ENCODE data around the gene NCBP2.

NCBP2 gene

GRCh38 chr3:196938576-196938975, 3.8 kb downstream of the NCBP2 start:
- ChIA-PET CTCF (interaction anchor here (1.1 to 1.5 kb wide), 3 partner anchors 9 to 32 kb away, joined by 3 to 6 read pairs (median 3); no protein-coding TSS in a partner anchor), POLR2A (interaction anchor here (0.6 kb wide), 1 partner anchor 18 kb away, joined by 3 read pairs; no protein-coding TSS in a partner anchor)
- Histone ChIP-seq H3K36me3 (ENCODE audit: control insufficient read depth in 4 of 4, insufficient read depth in 4 of 4, low read length in 3 of 4) (peaks cover 15 to 61% (median 48%) of the 10 kb centered on the region in 4 experiments), H3K27me3 (replicated peaks in 2 of 5; ENCODE audit: control insufficient read depth in 4 of 5, insufficient read depth in 5 of 5, low read length in 4 of 5) (no peaks in the 10 kb centered on the region), H3K9me3 (ENCODE audit: control extremely low read depth in 1 of 5, control insufficient read depth in 4 of 5, insufficient read depth in 2 of 5, low read depth in 1 of 5, low read length in 4 of 5) (no peaks in the 10 kb centered on the region), H3K4me3 (ENCODE audit: control insufficient read depth in 1 of 7, extremely low read depth in 1 of 7, insufficient read depth in 4 of 7, low read depth in 2 of 7, low read length in 6 of 7) (no peak overlapping the region), H3K4me1 (ENCODE audit: control extremely low read depth in 1 of 4, control insufficient read depth in 4 of 4, insufficient read depth in 4 of 4, low read length in 3 of 4) (peaks cover 7 to 26% (median 16%) of the 10 kb centered on the region in 4 experiments), H3K27ac (ENCODE audit: insufficient read depth in 1 of 2, low read depth in 1 of 2, low read length in 2 of 2, poor library complexity in 1 of 2, severe bottlenecking in 2 of 2) (no peak overlapping the region)
- DNase-seq = peak in 1 of 3 donors; percentile 8
- 100% methylated on average over 3 of the region's 5 CpGs for WGBS (ENCODE audit: insufficient coverage)

GRCh38 chr3:196938124-196938523, 4.2 kb downstream of the NCBP2 start:
- H3K4me3 ChIP-seq (ENCODE audit: control insufficient read depth in 1 of 7, extremely low read depth in 1 of 7, insufficient read depth in 4 of 7, low read depth in 2 of 7, low read length in 6 of 7) = no peak overlapping the region
- DNase-seq = no peak
- H3K9me3 ChIP-seq (ENCODE audit: control extremely low read depth in 1 of 5, control insufficient read depth in 4 of 5, insufficient read depth in 2 of 5, low read depth in 1 of 5, low read length in 4 of 5) = no peaks in the 10 kb centered on the region
- peaks cover 15 to 64% (median 48%) of the 10 kb centered on the region in 4 experiments for H3K36me3 ChIP-seq (ENCODE audit: control insufficient read depth in 4 of 4, insufficient read depth in 4 of 4, low read length in 3 of 4)
- no peak overlapping the region for H3K27ac ChIP-seq (ENCODE audit: insufficient read depth in 1 of 2, low read depth in 1 of 2, low read length in 2 of 2, poor library complexity in 1 of 2, severe bottlenecking in 2 of 2)
- H3K27me3 ChIP-seq (replicated peaks in 2 of 5; ENCODE audit: control insufficient read depth in 4 of 5, insufficient read depth in 5 of 5, low read length in 4 of 5) = no peaks in the 10 kb centered on the region
- POLR2A ChIA-PET = interaction anchor here (0.6 kb wide), 1 partner anchor 17 kb away, joined by 3 read pairs; no protein-coding TSS in a partner anchor
- peaks cover 4 to 22% (median 11%) of the 10 kb centered on the region in 4 experiments for H3K4me1 ChIP-seq (ENCODE audit: control extremely low read depth in 1 of 4, control insufficient read depth in 4 of 4, insufficient read depth in 4 of 4, low read length in 3 of 4)
- CTCF ChIA-PET = interaction anchor here (1.2 kb wide), 1 partner anchor 10 kb away, joined by 3 read pairs; no protein-coding TSS in a partner anchor
- 100% methylated on average over 1 of the region's 2 CpGs for WGBS (ENCODE audit: insufficient coverage)

GRCh38 chr3:196936288-196936687, 6.0 kb downstream of the NCBP2 start:
- 100% methylated on average over 2 of the region's 3 CpGs for WGBS (ENCODE audit: insufficient coverage)
- H3K4me3 ChIP-seq (ENCODE audit: control insufficient read depth in 1 of 7, extremely low read depth in 1 of 7, insufficient read depth in 4 of 7, low read depth in 2 of 7, low read length in 6 of 7) = no peak overlapping the region
- no peak overlapping the region for H3K27ac ChIP-seq (ENCODE audit: insufficient read depth in 1 of 2, low read depth in 1 of 2, low read length in 2 of 2, poor library complexity in 1 of 2, severe bottlenecking in 2 of 2)
- DNase-seq = no peak
- CTCF ChIA-PET = interaction anchor here (1.5 kb wide), 1 partner anchor 93 kb away, joined by 3 read pairs; the partner anchor contains the start of gene MELTF
- H3K36me3 ChIP-seq (ENCODE audit: control insufficient read depth in 4 of 4, insufficient read depth in 4 of 4, low read length in 3 of 4) = peaks cover 18 to 76% (median 54%) of the 10 kb centered on the region in 4 experiments
- peaks cover 2 to 10% (median 7%) of the 10 kb centered on the region in 4 experiments for H3K4me1 ChIP-seq (ENCODE audit: control extremely low read depth in 1 of 4, control insufficient read depth in 4 of 4, insufficient read depth in 4 of 4, low read length in 3 of 4)
- no peaks in the 10 kb centered on the region for H3K9me3 ChIP-seq (ENCODE audit: control extremely low read depth in 1 of 5, control insufficient read depth in 4 of 5, insufficient read depth in 2 of 5, low read depth in 1 of 5, low read length in 4 of 5)
- H3K27me3 ChIP-seq (replicated peaks in 2 of 5; ENCODE audit: control insufficient read depth in 4 of 5, insufficient read depth in 5 of 5, low read length in 4 of 5) = no peaks in the 10 kb centered on the region
- POLR2A ChIA-PET = no interaction called here

- Histone ChIP-seq H3K27me3 (replicated peaks in 2 of 5; ENCODE audit: control insufficient read depth in 4 of 5, insufficient read depth in 5 of 5, low read length in 4 of 5) (no peaks in the 10 kb centered on the region), H3K27ac (ENCODE audit: insufficient read depth in 1 of 2, low read depth in 1 of 2, low read length in 2 of 2, poor library complexity in 1 of 2, severe bottlenecking in 2 of 2) (no peak overlapping the region), H3K4me3 (ENCODE audit: control insufficient read depth in 1 of 7, extremely low read depth in 1 of 7, insufficient read depth in 4 of 7, low read depth in 2 of 7, low read length in 6 of 7) (no peak overlapping the region), H3K36me3 (ENCODE audit: control insufficient read depth in 4 of 4, insufficient read depth in 4 of 4, low read length in 3 of 4) (peaks cover 21 to 88% (median 62%) of the 10 kb centered on the region in 4 experiments), H3K4me1 (ENCODE audit: control extremely low read depth in 1 of 4, control insufficient read depth in 4 of 4, insufficient read depth in 4 of 4, low read length in 3 of 4) (no peaks in the 10 kb centered on the region), H3K9me3 (ENCODE audit: control extremely low read depth in 1 of 5, control insufficient read depth in 4 of 5, insufficient read depth in 2 of 5, low read depth in 1 of 5, low read length in 4 of 5) (no peaks in the 10 kb centered on the region)
- ChIA-PET CTCF (interaction anchor here (1.5 kb wide), 1 partner anchor 9 kb away, joined by 4 read pairs; no protein-coding TSS in a partner anchor), POLR2A (interaction anchor here (0.5 kb wide), 1 partner anchor 25 kb away, joined by 5 read pairs; no protein-coding TSS in a partner anchor)
- no CpG with 5 or more reads among the region's 3 CpGs for WGBS (ENCODE audit: insufficient coverage)
- DNase-seq = peak in 1 of 3 donors; percentile 14
These were observed 9.7 kb downstream of the NCBP2 start for GRCh38 chr3:196932600-196932999.

- Histone ChIP-seq H3K27me3 (replicated peaks in 2 of 5; ENCODE audit: control insufficient read depth in 4 of 5, insufficient read depth in 5 of 5, low read length in 4 of 5) (no peaks in the 10 kb centered on the region), H3K4me3 (ENCODE audit: control insufficient read depth in 1 of 7, extremely low read depth in 1 of 7, insufficient read depth in 4 of 7, low read depth in 2 of 7, low read length in 6 of 7) (no peak overlapping the region), H3K4me1 (ENCODE audit: control extremely low read depth in 1 of 4, control insufficient read depth in 4 of 4, insufficient read depth in 4 of 4, low read length in 3 of 4) (no peaks in the 10 kb centered on the region), H3K9me3 (ENCODE audit: control extremely low read depth in 1 of 5, control insufficient read depth in 4 of 5, insufficient read depth in 2 of 5, low read depth in 1 of 5, low read length in 4 of 5) (no peaks in the 10 kb centered on the region), H3K27ac (ENCODE audit: insufficient read depth in 1 of 2, low read depth in 1 of 2, low read length in 2 of 2, poor library complexity in 1 of 2, severe bottlenecking in 2 of 2) (no peak overlapping the region), H3K36me3 (ENCODE audit: control insufficient read depth in 4 of 4, insufficient read depth in 4 of 4, low read length in 3 of 4) (peaks cover 18 to 86% (median 56%) of the 10 kb centered on the region in 4 experiments)
- DNase-seq = no peak
- 97% methylated on average over 9 of the region's 12 CpGs for WGBS (ENCODE audit: insufficient coverage)
- ChIA-PET POLR2A (interaction anchor here (0.5 to 0.7 kb wide), 3 partner anchors 24 to 821 kb away, joined by 3 to 7 read pairs (median 5); partner anchors contain the start of gene SENP5), CTCF (interaction anchor here (1.3 to 1.5 kb wide), 2 partner anchors 8 to 9 kb away, joined by 3 to 4 read pairs; no protein-coding TSS in a partner anchor)
These were observed 10.3 kb downstream of the NCBP2 start for GRCh38 chr3:196931828-196932587.

- ChIA-PET CTCF (interaction anchor here (1.2 to 1.3 kb wide), 2 partner anchors 9 to 11 kb away, joined by 3 to 5 read pairs; partner anchors contain the start of gene NCBP2), POLR2A (interaction anchor here (0.7 kb wide), 1 partner anchor 64 kb away, joined by 7 read pairs; the partner anchor contains the start of gene SENP5)
- H3K9me3 ChIP-seq (ENCODE audit: control extremely low read depth in 1 of 5, control insufficient read depth in 4 of 5, insufficient read depth in 2 of 5, low read depth in 1 of 5, low read length in 4 of 5) = no peaks in the 10 kb centered on the region
- H3K27ac ChIP-seq (ENCODE audit: insufficient read depth in 1 of 2, low read depth in 1 of 2, low read length in 2 of 2, poor library complexity in 1 of 2, severe bottlenecking in 2 of 2) = no peak overlapping the region
- H3K4me3 ChIP-seq (ENCODE audit: control insufficient read depth in 1 of 7, extremely low read depth in 1 of 7, insufficient read depth in 4 of 7, low read depth in 2 of 7, low read length in 6 of 7) = no peak overlapping the region
- H3K36me3 ChIP-seq (ENCODE audit: control insufficient read depth in 4 of 4, insufficient read depth in 4 of 4, low read length in 3 of 4) = peaks cover 16 to 81% (median 49%) of the 10 kb centered on the region in 4 experiments
- 100% methylated on average over 1 of the region's 4 CpGs for WGBS (ENCODE audit: insufficient coverage)
- no peak for DNase-seq
- H3K4me1 ChIP-seq (ENCODE audit: control extremely low read depth in 1 of 4, control insufficient read depth in 4 of 4, insufficient read depth in 4 of 4, low read length in 3 of 4) = no peaks in the 10 kb centered on the region
- no peaks in the 10 kb centered on the region for H3K27me3 ChIP-seq (replicated peaks in 2 of 5; ENCODE audit: control insufficient read depth in 4 of 5, insufficient read depth in 5 of 5, low read length in 4 of 5)
These were observed 11.2 kb downstream of the NCBP2 start for GRCh38 chr3:196931157-196931556.

Measured in common myeloid progenitor, CD34-positive (primary cell).